Psoas muscle (tissue), 8 donors: ENCODE data around the gene GLT6D1. TPM values are rescaled to one million over a fixed set of nuclear protein-coding genes. Genes with fewer than 3 reads are reported as not detected.
"Not testable (repeated sequence)": the region's sequence is repeated elsewhere in the genome, so short reads cannot be mapped to it uniquely, and the experiment has no call there.

Experiments
- ATAC-seq, 4 donors: fragments of 200-7000 bp; cut with Tn5 transposase; one replicate each; pipeline ENCODE4 v1.9.1; 2020; ENCODE audit warnings: moderate library complexity in 3 of 4, mild to moderate bottlenecking in 2 of 4
- DNase-seq, 2 donors: peaks; one replicate each; pipeline ENCODE4 v3.0.0-alpha.2; 2020
- H3K27ac ChIP-seq: fragments of 200-600 bp; one replicate; pipeline ENCODE4 v1.8.0; 2022
- H3K27me3 ChIP-seq, 3 donors: fragments of 200-600 bp in 1 of 3; one replicate each; pipeline versions ENCODE4 v1.6.1 to v1.8.0; 2013 to 2022; ENCODE audit warnings: low read length in 2 of 3, mild to moderate bottlenecking in 2 of 3, moderate library complexity in 1 of 3; ENCODE audit not compliant: insufficient read depth in 3 of 3
- H3K36me3 ChIP-seq, 2 donors: fragments of 200-600 bp in 1 of 2; one replicate each; pipeline versions ENCODE4 v1.6.1 to v1.8.0; 2013 to 2022; ENCODE audit warnings: low read depth in 1 of 2, mild to moderate bottlenecking in 1 of 2, moderate library complexity in 1 of 2; ENCODE audit not compliant: insufficient read depth in 1 of 2
- H3K4me1 ChIP-seq: fragments of 200-600 bp; one replicate; pipeline ENCODE4 v1.8.0; 2022
- H3K4me3 ChIP-seq: fragments of 200-600 bp; one replicate; pipeline ENCODE4 v1.8.0; 2022; ENCODE audit warnings: mild to moderate bottlenecking
- H3K9me3 ChIP-seq: fragments of 200-600 bp; one replicate; pipeline ENCODE4 v1.8.0; 2022
- WGBS, 3 donors: extraction: QIAGEN DNeasy Blood & Tissue Kit; methylation state at CpG; one replicate each; pipeline versions ENCODE4 v1.1.6 to v1.1.7; 2013; 5-methylcytosine and 5-hydroxymethylcytosine counted together
- intact Hi-C, 2 donors: fragments of 100-400 bp; cut with DNase I; formaldehyde crosslinking; loops; one replicate each; pipeline versions ENCODE4 v1.11.0 to v1.14.2; 2022
- polyA plus RNA-seq, 3 donors: library from polyadenylated mRNA; stranded (reverse); fragments of 200-250 nt; gene quantifications; one replicate each; pipeline ENCODE4 v1.2.3, GENCODE V29; 2013
- total RNA-seq, 4 donors: library from RNA; stranded (reverse); fragmentation: NEBNext Ultra II Directional in 2 of 4; extraction: Animal tissue kit (Norgen Biotek cat#: 25700) in 2 of 4; gene quantifications; one replicate each; pipeline versions ENCODE4 v1.2.1 to v1.2.4, GENCODE V29; 2021 to 2023
- TF ChIP-seq, protein P1 (sequence below): fragments of 200-600 bp; IDR thresholded peaks from one replicate; pipeline ENCODE4 v1.8.0; 2022; ENCODE audit warnings: antibody characterized with exemption
- donor health status: healthy with polysubstance abuse.
- donor health status: DM: no; HTN: no; CAD: no; lungs with moderate emphysema.
- donor health status: Bipolar disorder and iron deficiency.
- donor health status: healthy.
- donor health status: DM: yes; HTN: yes; CAD: no.
- donor health status: DM: no; HTN: no; CAD: no.
- donor health status: DM: no; HTN: no; CAD: no.
- donor health status: DM: yes; HTN: yes; CAD: no.

Gene GLT6D1
- total and polyA plus RNA-seq, 7 donors = not detected

DNA sequence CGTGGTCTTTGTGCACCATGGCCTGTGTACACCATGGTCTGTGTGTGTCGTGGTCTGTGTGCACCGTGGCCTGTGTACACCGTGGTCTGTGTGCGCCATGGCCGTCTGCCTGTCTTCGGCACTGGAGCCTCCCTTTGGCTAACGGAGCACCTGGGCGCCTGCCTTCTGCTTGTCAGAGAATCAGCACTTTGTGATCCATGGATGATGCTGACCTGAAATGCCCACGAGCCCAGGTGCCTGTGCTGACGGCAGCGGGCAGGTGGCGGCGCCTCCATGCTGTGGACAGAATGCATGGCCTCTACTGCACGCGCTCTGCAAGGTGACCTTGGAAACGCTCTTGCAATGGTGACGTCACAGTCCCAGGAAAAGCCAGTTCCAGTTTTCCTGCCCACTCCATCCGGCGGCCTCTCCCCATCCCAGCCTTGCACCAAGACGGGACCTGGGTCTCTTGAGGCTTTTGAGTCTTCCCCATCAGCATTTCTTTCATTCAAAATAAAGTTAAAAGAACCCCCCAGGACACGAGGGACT lies 38.4 kb upstream of the GLT6D1 start:
- TF ChIP-seq, protein P1, sequence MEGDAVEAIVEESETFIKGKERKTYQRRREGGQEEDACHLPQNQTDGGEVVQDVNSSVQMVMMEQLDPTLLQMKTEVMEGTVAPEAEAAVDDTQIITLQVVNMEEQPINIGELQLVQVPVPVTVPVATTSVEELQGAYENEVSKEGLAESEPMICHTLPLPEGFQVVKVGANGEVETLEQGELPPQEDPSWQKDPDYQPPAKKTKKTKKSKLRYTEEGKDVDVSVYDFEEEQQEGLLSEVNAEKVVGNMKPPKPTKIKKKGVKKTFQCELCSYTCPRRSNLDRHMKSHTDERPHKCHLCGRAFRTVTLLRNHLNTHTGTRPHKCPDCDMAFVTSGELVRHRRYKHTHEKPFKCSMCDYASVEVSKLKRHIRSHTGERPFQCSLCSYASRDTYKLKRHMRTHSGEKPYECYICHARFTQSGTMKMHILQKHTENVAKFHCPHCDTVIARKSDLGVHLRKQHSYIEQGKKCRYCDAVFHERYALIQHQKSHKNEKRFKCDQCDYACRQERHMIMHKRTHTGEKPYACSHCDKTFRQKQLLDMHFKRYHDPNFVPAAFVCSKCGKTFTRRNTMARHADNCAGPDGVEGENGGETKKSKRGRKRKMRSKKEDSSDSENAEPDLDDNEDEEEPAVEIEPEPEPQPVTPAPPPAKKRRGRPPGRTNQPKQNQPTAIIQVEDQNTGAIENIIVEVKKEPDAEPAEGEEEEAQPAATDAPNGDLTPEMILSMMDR = no peak
- Histone ChIP-seq H3K27me3 (peaks cover 0 to 12% (median under 1%) of the 10 kb centered on the region in 3 donors), H3K36me3 (no peaks in the 10 kb centered on the region), H3K27ac (no peak overlapping the region), H3K4me1 (no peaks in the 10 kb centered on the region), H3K4me3 (no peak overlapping the region), H3K9me3 (no peaks in the 10 kb centered on the region)
- 77 to 81% (median 80%) methylated on average over 22 of the region's 22 CpGs for WGBS, 3 donors
- no peak for DNase-seq
- no peak for ATAC-seq
- intact Hi-C loops = no loop called here

DNA sequence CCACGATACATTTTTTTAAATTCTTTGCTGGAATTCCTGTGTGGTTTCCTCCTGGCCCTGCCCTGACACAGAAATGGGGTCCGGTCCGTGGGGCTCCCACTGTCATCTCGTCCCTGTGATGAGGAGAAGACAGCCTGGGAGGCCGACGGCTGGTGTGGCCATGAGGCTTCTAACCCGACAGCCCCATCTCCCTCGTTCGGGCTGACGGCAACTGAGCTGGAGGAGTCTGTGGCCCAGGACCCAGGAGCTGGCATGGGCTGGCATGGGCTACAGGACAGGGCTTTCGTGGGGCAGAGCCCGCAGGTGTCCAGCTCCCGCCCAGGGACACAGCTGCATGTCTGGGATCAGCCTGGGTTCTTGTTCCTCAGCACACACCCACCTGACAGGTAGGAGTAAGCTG lies 37.6 kb upstream of the GLT6D1 start:
- H3K36me3 ChIP-seq = no peaks in the 10 kb centered on the region
- H3K4me3 ChIP-seq = no peak overlapping the region
- TF ChIP-seq, protein P1 = no peak
- DNase-seq (no peak), ATAC-seq (no peak)
- H3K4me1 ChIP-seq = no peaks in the 10 kb centered on the region
- intact Hi-C loops = no loop called here
- H3K27me3 ChIP-seq = peaks cover 0 to 20% (median 0%) of the 10 kb centered on the region in 3 donors
- H3K27ac ChIP-seq = no peak overlapping the region
- 79 to 81% (median 81%) methylated on average over 13 of the region's 13 CpGs for WGBS, 3 donors
- no peaks in the 10 kb centered on the region for H3K9me3 ChIP-seq

DNA sequence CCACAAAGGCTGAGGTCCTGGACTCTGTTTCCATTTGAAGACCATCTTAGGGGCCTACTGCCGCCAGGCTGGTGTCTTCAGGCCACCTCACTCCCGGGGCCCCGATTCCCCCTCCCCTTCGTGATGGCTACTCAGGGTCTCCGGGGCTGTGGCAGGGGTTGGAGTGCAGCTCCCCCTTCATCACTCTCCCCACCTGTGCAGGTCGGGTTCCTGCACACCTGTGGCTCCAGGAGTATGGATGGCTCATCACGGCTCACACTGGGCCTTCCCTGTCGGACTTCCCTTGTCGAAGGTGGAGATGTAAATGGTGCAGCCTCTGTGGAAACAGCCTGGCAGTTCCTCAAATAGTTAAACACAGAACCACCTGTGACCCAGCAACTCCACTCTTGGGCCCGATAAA lies 35.6 kb upstream of the GLT6D1 start:
- peaks cover 0 to 31% (median 0%) of the 10 kb centered on the region in 3 donors for H3K27me3 ChIP-seq
- H3K4me3 ChIP-seq = no peak overlapping the region
- no peak overlapping the region for H3K27ac ChIP-seq
- H3K36me3 ChIP-seq = no peaks in the 10 kb centered on the region
- ATAC-seq (no peak), DNase-seq (no peak)
- no peaks in the 10 kb centered on the region for H3K4me1 ChIP-seq
- 69 to 79% (median 73%) methylated on average over 10 of the region's 10 CpGs for WGBS, 3 donors
- intact Hi-C loops = no loop called here
- TF ChIP-seq, protein P1 = no peak
- H3K9me3 ChIP-seq = no peaks in the 10 kb centered on the region

DNA sequence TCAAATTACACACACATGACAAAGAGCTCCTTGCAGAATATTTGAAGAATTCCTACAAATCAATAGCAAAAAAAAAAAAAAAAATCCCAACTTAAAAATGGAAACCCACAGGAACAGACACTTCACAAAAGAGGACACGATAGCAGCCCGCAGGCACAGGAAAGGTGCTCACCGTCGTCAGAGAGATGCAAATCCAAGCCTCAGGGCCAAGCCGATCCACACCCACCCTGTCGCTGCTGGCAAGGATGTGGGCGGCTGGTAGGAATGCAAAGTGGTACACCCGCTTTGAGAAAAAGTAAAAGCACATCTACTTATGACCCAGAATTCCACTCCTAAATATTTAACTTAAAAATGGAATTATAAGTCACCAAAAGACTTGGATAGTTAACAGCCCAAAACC lies 34.6 kb upstream of the GLT6D1 start:
- intact Hi-C loops = no loop called here

DNA sequence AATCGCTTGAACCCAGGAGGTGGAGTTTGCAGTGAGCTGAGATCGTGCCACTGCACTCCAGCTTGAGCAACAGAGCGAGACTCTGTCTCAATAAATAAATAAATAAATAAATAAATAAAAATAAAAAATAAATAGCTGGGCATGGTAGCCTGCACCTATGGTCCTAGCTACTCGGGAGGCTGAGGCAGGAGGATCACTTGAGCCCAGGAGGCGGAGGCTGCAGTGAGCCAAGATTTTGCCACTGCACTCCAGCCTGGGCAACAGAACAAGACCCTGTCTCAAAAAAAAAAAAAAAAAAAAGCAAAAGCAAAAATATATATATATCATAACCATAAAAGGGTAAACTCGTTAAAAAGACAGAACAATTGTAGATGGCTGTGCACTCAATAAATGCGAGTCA lies 33.4 kb upstream of the GLT6D1 start:
- H3K4me1 ChIP-seq, H3K36me3 ChIP-seq, H3K4me3 ChIP-seq, H3K9me3 ChIP-seq, intact Hi-C loops, ATAC-seq, H3K27ac ChIP-seq: not testable (repeated sequence)
- WGBS, 3 donors = 86 to 92% (median 91%) methylated on average over 7 of the region's 7 CpGs
- peak in 1 of 2 donors; percentile 6 for DNase-seq
- peaks cover 0 to 43% (median 2%) of the 10 kb centered on the region in 3 donors for H3K27me3 ChIP-seq

More for the DNA sequence above, 34.6 kb upstream of the GLT6D1 start:
- WGBS, 3 donors = 70 to 81% (median 76%) methylated on average over 8 of the region's 8 CpGs
- TF ChIP-seq, protein P1 = no peak
- Histone ChIP-seq H3K9me3 (no peaks in the 10 kb centered on the region), H3K27ac (no peak overlapping the region), H3K4me3 (no peak overlapping the region), H3K4me1 (no peaks in the 10 kb centered on the region), H3K27me3 (peaks cover 0 to 40% (median 1%) of the 10 kb centered on the region in 3 donors), H3K36me3 (no peaks in the 10 kb centered on the region)
- ATAC-seq = no peak
- DNase-seq = peak in 1 of 2 donors; percentile 4
